ENCODE results near the gene NDUFB7. TPM values are rescaled to one million over a fixed set of nuclear protein-coding genes. Genes with fewer than 3 reads are reported as not detected.

The NDUFB7 gene
- total RNA-seq, 1 donor from 2014 or later = 137 TPM

GRCh38 chr19:14558370-14559066 is 13.3 kb downstream of the NDUFB7 start:
- Mint-ChIP-seq H3K27me3 (no peaks in the 10 kb centered on the region), H3K27ac (no peak overlapping the region), H3K36me3 (no peaks in the 10 kb centered on the region), H3K9me3 (no peaks in the 10 kb centered on the region), H3K4me1 (ENCODE audit: unreplicated experiment) (peaks cover 19% of the 10 kb centered on the region), H3K4me3 (no peak overlapping the region)
- no peak for TF ChIP-seq CTCF (conservative IDR thresholded peaks at IDR 0.05)
- no peak for DNase-seq (ENCODE audit: extremely low spot score, unreplicated experiment)

GRCh38 chr19:14556662-14557188 is 15.1 kb downstream of the NDUFB7 start:
- peak; percentile 96 for TF ChIP-seq CTCF (conservative IDR thresholded peaks at IDR 0.05)
- H3K27ac Mint-ChIP-seq = peak overlapping the region; percentile 81
- H3K4me1 Mint-ChIP-seq (ENCODE audit: unreplicated experiment) = peaks cover 17% of the 10 kb centered on the region
- H3K36me3 Mint-ChIP-seq = no peaks in the 10 kb centered on the region
- H3K9me3 Mint-ChIP-seq = no peaks in the 10 kb centered on the region
- H3K4me3 Mint-ChIP-seq = peak overlapping the region; percentile 45
- no peaks in the 10 kb centered on the region for H3K27me3 Mint-ChIP-seq
- no peak for DNase-seq (ENCODE audit: extremely low spot score, unreplicated experiment)

- H3K4me1 Mint-ChIP-seq (ENCODE audit: unreplicated experiment) = peaks cover 14% of the 10 kb centered on the region
- DNase-seq (ENCODE audit: extremely low spot score, unreplicated experiment) = no peak
- H3K27ac Mint-ChIP-seq = peak overlapping the region; percentile 81
These were observed 15.8 kb downstream of the NDUFB7 start for GRCh38 chr19:14555918-14556661.

GRCh38 chr19:14554382-14554812 is 17.5 kb downstream of the NDUFB7 start:
- Mint-ChIP-seq H3K27ac (peak overlapping the region; percentile 87), H3K9me3 (no peaks in the 10 kb centered on the region), H3K4me1 (ENCODE audit: unreplicated experiment) (peaks cover 14% of the 10 kb centered on the region), H3K4me3 (no peak overlapping the region), H3K27me3 (no peaks in the 10 kb centered on the region), H3K36me3 (peaks cover 4% of the 10 kb centered on the region)
- DNase-seq (ENCODE audit: extremely low spot score, unreplicated experiment) = no peak
- TF ChIP-seq CTCF (conservative IDR thresholded peaks at IDR 0.05) = no peak

More at GRCh38 chr19:14555918-14556661, 15.8 kb downstream of the NDUFB7 start:
- H3K36me3 Mint-ChIP-seq = no peaks in the 10 kb centered on the region
- no peaks in the 10 kb centered on the region for H3K27me3 Mint-ChIP-seq
- TF ChIP-seq CTCF (conservative IDR thresholded peaks at IDR 0.05) = no peak
- peak overlapping the region; percentile 45 for H3K4me3 Mint-ChIP-seq
- H3K9me3 Mint-ChIP-seq = no peaks in the 10 kb centered on the region

GRCh38 chr19:14553939-14554243 is 18.0 kb downstream of the NDUFB7 start:
- peak overlapping the region; percentile 31 for H3K4me3 Mint-ChIP-seq
- H3K27ac Mint-ChIP-seq = peak overlapping the region; percentile 87
- TF ChIP-seq CTCF (conservative IDR thresholded peaks at IDR 0.05) = no peak
- DNase-seq (ENCODE audit: extremely low spot score, unreplicated experiment) = no peak
- peaks cover 4% of the 10 kb centered on the region for H3K36me3 Mint-ChIP-seq
- peaks cover 14% of the 10 kb centered on the region for H3K4me1 Mint-ChIP-seq (ENCODE audit: unreplicated experiment)
- no peaks in the 10 kb centered on the region for H3K27me3 Mint-ChIP-seq
- no peaks in the 10 kb centered on the region for H3K9me3 Mint-ChIP-seq

All from type B pancreatic cell (in vitro differentiated cells).